ENCODE measurements around the gene SPRY2. TPM values are rescaled to one million over a fixed set of nuclear protein-coding genes. Genes with fewer than 3 reads are reported as not detected.

SPRY2 gene
- total RNA-seq, 1 experiment from 2014 or later: 7.2 TPM

GRCh38 chr13:80314711-80315653 lies 25.9 kb downstream of the SPRY2 start:
- H3K4me1 ChIP-seq (ENCODE audit: control insufficient read depth in 1 of 2, insufficient read depth in 2 of 2, low read length in 2 of 2): no peaks in the 10 kb centered on the region
- DNase-seq (ENCODE audit: low read depth, low spot score) (no peak), ATAC-seq (no peak)
- H2AFZ ChIP-seq (ENCODE audit: low read depth, low read length, poor library complexity, severe bottlenecking): no peak overlapping the region
- no peak overlapping the region for H3K27ac ChIP-seq (ENCODE audit: low read depth, low read length)
- no peaks in the 10 kb centered on the region for H3K9me3 ChIP-seq (ENCODE audit: control insufficient read depth in 1 of 2, insufficient read depth in 1 of 2, low read depth in 1 of 2, low read length in 2 of 2)
- H3K4me2 ChIP-seq (ENCODE audit: low read length): no peak overlapping the region
- H4K20me1 ChIP-seq (ENCODE audit: insufficient read depth): no peaks in the 10 kb centered on the region
- no peaks in the 10 kb centered on the region for H3K79me2 ChIP-seq (ENCODE audit: insufficient read depth, low read length)
- H3K9me2 ChIP-seq (ENCODE audit: insufficient read depth): no peaks in the 10 kb centered on the region
- no peak overlapping the region for H3K9ac ChIP-seq (ENCODE audit: low read length)
- no peak for TF ChIP-seq EZH2 (IDR thresholded peaks at IDR 0.05)
- no peak for TF ChIP-seq JUND (IDR thresholded peaks at IDR 0.05)
- no peak for TF ChIP-seq ZNF274 (IDR thresholded peaks at IDR 0.05; ENCODE audit: low read depth, low read length)
- TF ChIP-seq CBX3 (IDR thresholded peaks at IDR 0.05; ENCODE audit: low read depth): no peak
- TF ChIP-seq SP1 (IDR thresholded peaks at IDR 0.05; ENCODE audit: low read depth): no peak
- TF ChIP-seq ZFX (IDR thresholded peaks at IDR 0.05): no peak
- no peak for TF ChIP-seq POLR2AphosphoS5 (IDR thresholded peaks at IDR 0.05; ENCODE audit: low read depth, low read length)
- TF ChIP-seq TCF7L2 (IDR thresholded peaks at IDR 0.05; ENCODE audit: borderline replicate concordance, extremely low read depth, insufficient read depth, insufficient read length): no peak
- no peak for TF ChIP-seq POLR2A (IDR thresholded peaks at IDR 0.05; ENCODE audit: borderline replicate concordance, extremely low read depth, insufficient read depth, insufficient read length)
- TF ChIP-seq EGR1 (IDR thresholded peaks at IDR 0.05; ENCODE audit: low read depth): no peak
- no peak for TF ChIP-seq FOSL1 (IDR thresholded peaks at IDR 0.05; ENCODE audit: low read depth)
- ChIA-PET RAD21 (ENCODE audit: low non-redundant PET in 1 of 2, low total read pairs in 2 of 2, uncharacterized antibody in 2 of 2, unreplicated experiment in 2 of 2) (no interaction called here), POLR2A (no interaction called here), CTCF (no interaction called here)
- H3K27me3 ChIP-seq (ENCODE audit: insufficient read depth, low read length): no peaks in the 10 kb centered on the region
- intact Hi-C loops (cut with micrococcal nuclease): no loop called here
- no peak overlapping the region for H3K4me3 ChIP-seq (replicated peaks in 1 of 2; ENCODE audit: low read depth in 1 of 2, low read length in 2 of 2)
- H3K36me3 ChIP-seq (ENCODE audit: control insufficient read depth in 1 of 2, insufficient read depth in 2 of 2, low read length in 2 of 2): no peaks in the 10 kb centered on the region
- no TSS peak for BruUV-seq (replicated peaks)

Data from HCT116 (cell line).